ENCODE measurements around the gene FOXRED1. TPM values are rescaled to one million over a fixed set of nuclear protein-coding genes. Genes with fewer than 3 reads are reported as not detected.

Gene FOXRED1
- total and polyA plus RNA-seq, 9 of the 15 experiments (the other 6 are each of a cell fraction or from before 2014, with no cell fraction given), result 14.1 to 94.4 (median 53.1) TPM

- no peak for TF ChIP-seq NR0B1 (IDR thresholded peaks at IDR 0.05; ENCODE audit: partially characterized antibody)
- TF ChIP-seq FUS (optimal IDR thresholded peaks at IDR 0.05; ENCODE audit: low read depth, low read length), result no peak
- peak; percentile 24; the same call in 1 of the 2 replicates for TF ChIP-seq RB1 (IDR thresholded peaks at IDR 0.05; ENCODE audit: low read depth)
- TF ChIP-seq POLR2AphosphoS2 (IDR thresholded peaks at IDR 0.05; ENCODE audit: low read length), result no peak
- TF ChIP-seq HNRNPUL1 (IDR thresholded peaks at IDR 0.05; ENCODE audit: low read length), result no peak
- no peak for TF ChIP-seq NR2F6 (CRISPR knock-in tag; IDR thresholded peaks at IDR 0.05)
- TF ChIP-seq, protein P1, sequence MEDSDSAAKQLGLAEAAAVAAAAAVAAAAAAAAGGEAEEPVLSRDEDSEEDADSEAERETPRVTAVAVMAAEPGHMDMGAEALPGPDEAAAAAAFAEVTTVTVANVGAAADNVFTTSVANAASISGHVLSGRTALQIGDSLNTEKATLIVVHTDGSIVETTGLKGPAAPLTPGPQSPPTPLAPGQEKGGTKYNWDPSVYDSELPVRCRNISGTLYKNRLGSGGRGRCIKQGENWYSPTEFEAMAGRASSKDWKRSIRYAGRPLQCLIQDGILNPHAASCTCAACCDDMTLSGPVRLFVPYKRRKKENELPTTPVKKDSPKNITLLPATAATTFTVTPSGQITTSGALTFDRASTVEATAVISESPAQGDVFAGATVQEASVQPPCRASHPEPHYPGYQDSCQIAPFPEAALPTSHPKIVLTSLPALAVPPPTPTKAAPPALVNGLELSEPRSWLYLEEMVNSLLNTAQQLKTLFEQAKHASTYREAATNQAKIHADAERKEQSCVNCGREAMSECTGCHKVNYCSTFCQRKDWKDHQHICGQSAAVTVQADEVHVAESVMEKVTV (CRISPR knock-in tag; IDR thresholded peaks at IDR 0.05), result peak; percentile 83
- no peak for TF ChIP-seq TAF7 (tag; IDR thresholded peaks at IDR 0.05)
- no peak for TF ChIP-seq BHLHE40 (IDR thresholded peaks at IDR 0.05; ENCODE audit: low read length)
- no peak for TF ChIP-seq BCOR (IDR thresholded peaks at IDR 0.05)
- TF ChIP-seq, protein P2, sequence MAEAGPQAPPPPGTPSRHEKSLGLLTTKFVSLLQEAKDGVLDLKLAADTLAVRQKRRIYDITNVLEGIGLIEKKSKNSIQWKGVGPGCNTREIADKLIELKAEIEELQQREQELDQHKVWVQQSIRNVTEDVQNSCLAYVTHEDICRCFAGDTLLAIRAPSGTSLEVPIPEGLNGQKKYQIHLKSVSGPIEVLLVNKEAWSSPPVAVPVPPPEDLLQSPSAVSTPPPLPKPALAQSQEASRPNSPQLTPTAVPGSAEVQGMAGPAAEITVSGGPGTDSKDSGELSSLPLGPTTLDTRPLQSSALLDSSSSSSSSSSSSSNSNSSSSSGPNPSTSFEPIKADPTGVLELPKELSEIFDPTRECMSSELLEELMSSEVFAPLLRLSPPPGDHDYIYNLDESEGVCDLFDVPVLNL (CRISPR knock-in tag; IDR thresholded peaks at IDR 0.05; ENCODE audit: low read depth), result no peak
- TF ChIP-seq, protein P3, sequence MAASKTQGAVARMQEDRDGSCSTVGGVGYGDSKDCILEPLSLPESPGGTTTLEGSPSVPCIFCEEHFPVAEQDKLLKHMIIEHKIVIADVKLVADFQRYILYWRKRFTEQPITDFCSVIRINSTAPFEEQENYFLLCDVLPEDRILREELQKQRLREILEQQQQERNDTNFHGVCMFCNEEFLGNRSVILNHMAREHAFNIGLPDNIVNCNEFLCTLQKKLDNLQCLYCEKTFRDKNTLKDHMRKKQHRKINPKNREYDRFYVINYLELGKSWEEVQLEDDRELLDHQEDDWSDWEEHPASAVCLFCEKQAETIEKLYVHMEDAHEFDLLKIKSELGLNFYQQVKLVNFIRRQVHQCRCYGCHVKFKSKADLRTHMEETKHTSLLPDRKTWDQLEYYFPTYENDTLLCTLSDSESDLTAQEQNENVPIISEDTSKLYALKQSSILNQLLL (CRISPR knock-in tag; IDR thresholded peaks at IDR 0.05; ENCODE audit: borderline replicate concordance), result no peak
- no peak for TF ChIP-seq ELK3 (CRISPR knock-in tag; IDR thresholded peaks at IDR 0.05)
Measured at GRCh38 chr11:126310200-126310991, 41.4 kb downstream of the FOXRED1 start (continued).

Data from K562 (cell line).